Esophagus muscularis mucosa (tissue), 3 donors: Measurements from ENCODE around the gene RNF19B.

ENCODE experiments used
- CTCF ChIP-seq, 3 experiments: fragments of 200-600 bp in 2 of 3; fragments of 450-650 bp in 1 of 3; sonication (generic) in 2 of 3; IDR thresholded peaks; one replicate each; pipeline ENCODE4 v1.5.1; 2017 to 2019; ENCODE audit warnings: antibody characterized with exemption in 3 of 3, mild to moderate bottlenecking in 2 of 3, moderate library complexity in 1 of 3
- POLR2A ChIP-seq: fragments of 450-650 bp; IDR thresholded peaks from one replicate; pipeline ENCODE4 v1.6.1; 2017; ENCODE audit warnings: antibody characterized with exemption, moderate library complexity, mild to moderate bottlenecking, low read depth
- POLR2AphosphoS5 ChIP-seq, 2 donors: sonication (generic); formaldehyde crosslinking; IDR thresholded peaks; one replicate each; pipeline ENCODE4 v1.6.1; 2017; ENCODE audit warnings: antibody characterized with exemption in 2 of 2

GRCh38 chr1:32891630-32892029, 73.0 kb downstream of the RNF19B start:
- TF ChIP-seq CTCF (IDR thresholded peaks at IDR 0.05): no peak
- no peak for TF ChIP-seq POLR2A
- TF ChIP-seq POLR2AphosphoS5 (IDR thresholded peaks at IDR 0.05): no peak
